ENCODE results near the gene ZNF280B. TPM values are rescaled to one million over a fixed set of nuclear protein-coding genes. Genes with fewer than 3 reads are reported as not detected.

ZNF280B gene
- total and polyA plus RNA-seq, 2 experiments from 2014 or later = 0.11 to 0.45 TPM

DNA sequence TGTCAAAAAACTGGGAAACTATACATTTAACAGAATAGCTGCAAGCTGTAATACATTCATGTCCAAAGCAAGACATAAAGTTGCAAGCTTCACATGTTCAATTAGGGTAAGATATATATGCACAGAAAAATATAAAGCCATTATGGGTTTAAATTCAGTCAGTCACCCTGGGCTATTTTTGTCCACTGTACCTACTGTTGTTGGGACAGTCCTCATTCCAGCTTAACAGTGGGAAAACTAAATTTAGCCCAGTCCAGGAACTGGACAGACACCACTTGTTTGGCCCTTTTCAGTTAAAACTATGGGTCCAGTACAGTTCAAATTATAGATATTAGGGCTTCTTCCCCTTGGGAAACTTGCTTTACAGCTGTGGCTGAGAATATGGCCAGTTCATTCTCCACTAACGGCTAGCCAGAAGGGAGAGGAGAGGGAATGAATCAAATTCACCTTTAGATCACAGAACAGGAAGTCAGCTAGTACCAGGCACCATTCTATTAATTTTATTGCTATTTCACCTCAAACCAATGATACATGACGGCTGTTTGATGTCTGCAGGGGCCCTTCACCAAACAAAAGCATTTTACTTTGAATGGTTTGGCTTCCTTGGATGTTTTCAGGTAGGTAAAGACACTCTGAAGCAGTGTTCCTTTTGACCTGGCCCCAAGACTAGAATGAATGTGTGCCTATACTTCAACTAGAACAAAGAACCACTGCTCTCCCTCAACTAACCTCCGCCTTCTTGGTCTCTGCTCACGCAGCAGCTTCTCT lies 22.2 kb downstream of the ZNF280B start:
- H3K27me3 ChIP-seq (replicated peaks; ENCODE audit: insufficient read depth) = 0 out of 2 replicates have a peak, but pooled peaks cover 5% of the 10 kb centered on the region
- TF ChIP-seq EZH2phosphoT487 (IDR thresholded peaks at IDR 0.05; ENCODE audit: insufficient read depth, low read depth) (no peak), EZH2 (IDR thresholded peaks at IDR 0.05; ENCODE audit: insufficient read depth, poor library complexity, severe bottlenecking) (no peak)
- 22 to 35% methylated on average over 4 of the region's 4 CpGs for WGBS, 2 experiments (ENCODE audit: low coverage in 1 of 2, low lambda C conversion rate in 2 of 2, missing lambda C conversion rate in 2 of 2)
- no peaks in the 10 kb centered on the region for H3F3A ChIP-seq (ENCODE audit: insufficient read depth)
- H3K36me3 ChIP-seq (ENCODE audit: low read depth) = no peaks in the 10 kb centered on the region
- in situ Hi-C loops (cut with MboI) = no loop called here
- no peaks in the 10 kb centered on the region for H4K20me1 ChIP-seq (ENCODE audit: insufficient read depth)
- H3K4me3 ChIP-seq = no peak overlapping the region
- H3K9me3 ChIP-seq (ENCODE audit: low read depth) = no peaks in the 10 kb centered on the region
- H3K9ac ChIP-seq = no peak overlapping the region
- H3K79me2 ChIP-seq (ENCODE audit: insufficient read depth) = no peaks in the 10 kb centered on the region
- H3K4me2 ChIP-seq (ENCODE audit: unreplicated experiment) = no peak overlapping the region
- no peaks in the 10 kb centered on the region for H3K9me2 ChIP-seq (ENCODE audit: insufficient read depth)
- no peak overlapping the region for H3K27ac ChIP-seq
- DNase-seq = no peak
- H2AFZ ChIP-seq = no peak overlapping the region
- H3K4me1 ChIP-seq (ENCODE audit: insufficient read depth) = no peaks in the 10 kb centered on the region

DNA sequence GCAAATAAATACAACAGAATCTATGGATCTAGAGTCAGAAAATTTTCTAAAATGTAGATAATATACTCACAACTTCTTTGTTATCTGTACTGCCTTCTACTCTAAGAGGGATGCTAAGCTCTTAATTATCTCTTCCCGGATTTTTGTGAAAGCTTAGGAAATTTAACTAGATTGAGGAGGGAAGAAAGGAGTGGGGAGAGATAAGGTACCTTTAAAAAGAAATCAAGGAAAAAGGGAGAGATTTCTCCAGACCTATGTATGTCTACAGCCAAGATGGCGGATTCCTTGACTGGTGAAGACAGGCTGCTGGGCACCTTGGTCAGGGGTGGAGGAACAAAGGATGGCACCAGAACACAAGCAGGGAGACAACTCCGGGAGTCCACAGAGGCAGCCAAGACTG lies 23.0 kb downstream of the ZNF280B start:
- Histone ChIP-seq H3K9me3 (ENCODE audit: low read depth) (no peaks in the 10 kb centered on the region), H3F3A (ENCODE audit: insufficient read depth) (no peaks in the 10 kb centered on the region), H3K27me3 (replicated peaks; ENCODE audit: insufficient read depth) (0 out of 2 replicates have a peak, but pooled peaks cover 5% of the 10 kb centered on the region), H3K4me3 (no peak overlapping the region), H2AFZ (no peak overlapping the region), H3K79me2 (ENCODE audit: insufficient read depth) (no peaks in the 10 kb centered on the region), H3K36me3 (ENCODE audit: low read depth) (no peaks in the 10 kb centered on the region), H3K27ac (no peak overlapping the region), H3K4me1 (ENCODE audit: insufficient read depth) (no peaks in the 10 kb centered on the region), H3K9me2 (ENCODE audit: insufficient read depth) (no peaks in the 10 kb centered on the region), H4K20me1 (ENCODE audit: insufficient read depth) (no peaks in the 10 kb centered on the region), H3K4me2 (ENCODE audit: unreplicated experiment) (no peak overlapping the region), H3K9ac (no peak overlapping the region)
- no peak for TF ChIP-seq EZH2 (IDR thresholded peaks at IDR 0.05; ENCODE audit: insufficient read depth, poor library complexity, severe bottlenecking)
- TF ChIP-seq EZH2phosphoT487 (IDR thresholded peaks at IDR 0.05; ENCODE audit: insufficient read depth, low read depth) = no peak
- 37 to 41% methylated on average over 3 of the region's 3 CpGs for WGBS, 2 experiments (ENCODE audit: low coverage in 1 of 2, low lambda C conversion rate in 2 of 2, missing lambda C conversion rate in 2 of 2)
- no peak for DNase-seq
- in situ Hi-C loops (cut with MboI) = no loop called here

DNA sequence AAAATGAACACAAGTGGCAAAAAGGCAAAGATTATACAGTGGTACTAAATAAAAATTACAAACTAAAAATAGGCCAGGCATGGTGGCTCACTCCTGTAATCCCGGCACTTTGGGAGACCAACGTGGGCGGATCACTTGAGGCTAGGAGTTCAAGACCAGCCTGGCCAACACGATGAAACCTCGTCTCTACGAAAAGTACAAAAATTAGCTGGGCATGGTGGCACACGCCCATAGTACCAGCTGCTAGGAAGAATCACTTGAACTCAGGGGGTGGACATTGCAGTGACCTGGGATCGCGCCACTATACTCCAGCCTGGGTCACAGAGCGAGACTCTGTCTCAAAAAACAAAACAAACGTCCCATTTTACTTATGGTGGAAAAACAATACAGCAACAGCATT lies 24.5 kb downstream of the ZNF280B start:
- H3F3A ChIP-seq (ENCODE audit: insufficient read depth) = no peaks in the 10 kb centered on the region
- H3K36me3 ChIP-seq (ENCODE audit: low read depth) = no peaks in the 10 kb centered on the region
- H3K4me3 ChIP-seq = no peak overlapping the region
- in situ Hi-C loops (cut with MboI) = no loop called here
- H3K79me2 ChIP-seq (ENCODE audit: insufficient read depth) = no peaks in the 10 kb centered on the region
- no peak overlapping the region for H2AFZ ChIP-seq
- H3K27me3 ChIP-seq (replicated peaks; ENCODE audit: insufficient read depth) = 0 out of 2 replicates have a peak, but pooled peaks cover 5% of the 10 kb centered on the region
- H3K9ac ChIP-seq = no peak overlapping the region
- TF ChIP-seq EZH2 (IDR thresholded peaks at IDR 0.05; ENCODE audit: insufficient read depth, poor library complexity, severe bottlenecking) (no peak), EZH2phosphoT487 (IDR thresholded peaks at IDR 0.05; ENCODE audit: insufficient read depth, low read depth) (no peak)
- H4K20me1 ChIP-seq (ENCODE audit: insufficient read depth) = no peaks in the 10 kb centered on the region
- no peaks in the 10 kb centered on the region for H3K9me2 ChIP-seq (ENCODE audit: insufficient read depth)
- no peaks in the 10 kb centered on the region for H3K4me1 ChIP-seq (ENCODE audit: insufficient read depth)
- H3K27ac ChIP-seq = no peak overlapping the region
- no peak for DNase-seq
- WGBS, 2 experiments (ENCODE audit: low coverage in 1 of 2, low lambda C conversion rate in 2 of 2, missing lambda C conversion rate in 2 of 2) = 57 to 64% methylated on average over 11 of the region's 11 CpGs
- H3K4me2 ChIP-seq (ENCODE audit: unreplicated experiment) = no peak overlapping the region
- H3K9me3 ChIP-seq (ENCODE audit: low read depth) = no peaks in the 10 kb centered on the region

DNA sequence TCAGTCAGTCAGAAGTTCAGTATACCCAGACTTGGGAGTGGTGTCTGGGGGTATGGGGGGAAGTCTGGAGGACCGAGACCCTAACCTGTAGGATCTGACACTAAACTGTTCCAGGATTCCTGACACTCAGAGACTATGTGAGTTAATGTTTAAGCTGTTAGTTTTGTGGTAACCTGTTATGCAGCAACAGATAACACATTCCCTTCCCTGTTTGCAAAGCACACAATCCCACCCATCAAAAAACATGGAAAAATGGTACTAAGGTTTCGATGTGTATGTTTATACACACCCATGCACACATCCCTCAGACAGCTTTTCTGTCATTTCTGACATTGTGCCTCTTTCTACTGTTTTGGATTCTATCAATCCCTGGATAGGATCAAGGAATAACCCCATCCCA lies 27.6 kb downstream of the ZNF280B start:
- Histone ChIP-seq H3K36me3 (ENCODE audit: low read depth) (no peaks in the 10 kb centered on the region), H2AFZ (no peak overlapping the region), H3K79me2 (ENCODE audit: insufficient read depth) (no peaks in the 10 kb centered on the region), H3K9me3 (ENCODE audit: low read depth) (no peaks in the 10 kb centered on the region), H3K4me2 (ENCODE audit: unreplicated experiment) (no peak overlapping the region), H3K27ac (no peak overlapping the region), H3K27me3 (replicated peaks; ENCODE audit: insufficient read depth) (no peaks in the 10 kb centered on the region), H3K9me2 (ENCODE audit: insufficient read depth) (no peaks in the 10 kb centered on the region), H3K4me3 (no peak overlapping the region), H4K20me1 (ENCODE audit: insufficient read depth) (no peaks in the 10 kb centered on the region), H3F3A (ENCODE audit: insufficient read depth) (no peaks in the 10 kb centered on the region), H3K4me1 (ENCODE audit: insufficient read depth) (no peaks in the 10 kb centered on the region), H3K9ac (no peak overlapping the region)
- TF ChIP-seq EZH2phosphoT487 (IDR thresholded peaks at IDR 0.05; ENCODE audit: insufficient read depth, low read depth) (no peak), EZH2 (IDR thresholded peaks at IDR 0.05; ENCODE audit: insufficient read depth, poor library complexity, severe bottlenecking) (no peak)
- in situ Hi-C loops (cut with MboI) = no loop called here
- WGBS, 2 experiments (ENCODE audit: low coverage in 1 of 2, low lambda C conversion rate in 2 of 2, missing lambda C conversion rate in 2 of 2) = 11% methylated on average over 2 of the region's 2 CpGs
- DNase-seq = no peak
